ENCODE measurements around the gene STK32B. TPM values are rescaled to one million over a fixed set of nuclear protein-coding genes. Genes with fewer than 3 reads are reported as not detected.

The STK32B gene
- total RNA-seq, 1 experiment from 2014 or later, result 11.6 TPM

GRCh38 chr4:5086535-5086934, 35.3 kb downstream of the STK32B start:
- no peaks in the 10 kb centered on the region for H3K27me3 ChIP-seq (ENCODE audit: control insufficient read depth, insufficient read depth, low read length)
- ATAC-seq (no peak), DNase-seq (ENCODE audit: low read depth, low spot score) (no peak)
- BruUV-seq (replicated peaks), result no TSS peak
- TF ChIP-seq TCF7L2 (IDR thresholded peaks at IDR 0.05; ENCODE audit: low read depth, low read length) (no peak), REST (IDR thresholded peaks at IDR 0.05; ENCODE audit: insufficient read depth in 1 of 2, low read depth in 2 of 2, low read length in 1 of 2) (no peak), CTCF (IDR thresholded peaks at IDR 0.05) (no peak), POLR2AphosphoS5 (IDR thresholded peaks at IDR 0.05; ENCODE audit: low read depth, low read length) (no peak), SIN3A (IDR thresholded peaks at IDR 0.05; ENCODE audit: borderline replicate concordance, insufficient read depth, low read depth, low read length) (no peak)
- ChIA-PET CTCF (no interaction called here), POLR2A (interaction anchor here (0.6 to 0.9 kb wide), 2 partner anchors 50 to 71 kb away, joined by 7 to 11 read pairs; no protein-coding TSS in a partner anchor)
- H3K36me3 ChIP-seq (ENCODE audit: control insufficient read depth, insufficient read depth, low read length), result no peaks in the 10 kb centered on the region
- no peak overlapping the region for H3K27ac ChIP-seq (ENCODE audit: low read length)
- intact Hi-C loops (cut with micrococcal nuclease; ENCODE audit: unreplicated experiment), result no loop called here
- no peak overlapping the region for H3K4me3 ChIP-seq (ENCODE audit: low read depth in 2 of 2, low read length in 2 of 2)
- H3K9me3 ChIP-seq (ENCODE audit: control insufficient read depth, insufficient read depth, low read depth, low read length), result peaks cover 11% of the 10 kb centered on the region
- in situ Hi-C loops (cut with HindIII; ENCODE audit: low pct_unique_long_range_greater_than_20kb, low sequenced_read_pairs), result no loop called here
- no peaks in the 10 kb centered on the region for H3K4me1 ChIP-seq (ENCODE audit: control insufficient read depth, insufficient read depth, low read length)

GRCh38 chr4:5096261-5096660, 45.0 kb downstream of the STK32B start:
- H3K27ac ChIP-seq (ENCODE audit: low read length), result no peak overlapping the region
- no peaks in the 10 kb centered on the region for H3K9me3 ChIP-seq (ENCODE audit: control insufficient read depth, insufficient read depth, low read depth, low read length)
- no TSS peak for BruUV-seq (replicated peaks)
- H3K4me3 ChIP-seq (ENCODE audit: low read depth in 2 of 2, low read length in 2 of 2), result no peak overlapping the region
- H3K27me3 ChIP-seq (ENCODE audit: control insufficient read depth, insufficient read depth, low read length), result no peaks in the 10 kb centered on the region
- ChIA-PET CTCF (no interaction called here), POLR2A (no interaction called here)
- H3K36me3 ChIP-seq (ENCODE audit: control insufficient read depth, insufficient read depth, low read length), result no peaks in the 10 kb centered on the region
- in situ Hi-C loops (cut with HindIII; ENCODE audit: low pct_unique_long_range_greater_than_20kb, low sequenced_read_pairs) (no loop called here), intact Hi-C loops (cut with micrococcal nuclease; ENCODE audit: unreplicated experiment) (no loop called here)
- DNase-seq (ENCODE audit: low read depth, low spot score) (no peak), ATAC-seq (no peak)
- no peaks in the 10 kb centered on the region for H3K4me1 ChIP-seq (ENCODE audit: control insufficient read depth, insufficient read depth, low read length)
- TF ChIP-seq TCF7L2 (IDR thresholded peaks at IDR 0.05; ENCODE audit: low read depth, low read length) (no peak), SIN3A (IDR thresholded peaks at IDR 0.05; ENCODE audit: borderline replicate concordance, insufficient read depth, low read depth, low read length) (no peak), CTCF (IDR thresholded peaks at IDR 0.05) (no peak), REST (IDR thresholded peaks at IDR 0.05; ENCODE audit: insufficient read depth in 1 of 2, low read depth in 2 of 2, low read length in 1 of 2) (no peak), POLR2AphosphoS5 (IDR thresholded peaks at IDR 0.05; ENCODE audit: low read depth, low read length) (no peak)

All from Panc1 (cell line).